Stimulated activated CD4-positive, alpha-beta T cell treated with anti-CD3 and anti-CD28 coated beads, TNF-alpha, amount 100 ng/mL, for 4 hours (primary cell): ENCODE results near the gene CACHD1.

ENCODE experiments used
- DNase-seq, 3 experiments: peaks; one replicate each; pipeline ENCODE4 v3.0.0-alpha.2; 2020; ENCODE audit warnings: low read depth in 3 of 3

Gene CACHD1

GRCh38 chr1:64654519-64655341 is 184.8 kb downstream of the CACHD1 start:
- DNase-seq, result no peak

- no peak for DNase-seq
These were observed 185.9 kb downstream of the CACHD1 start for GRCh38 chr1:64655861-64656260.

GRCh38 chr1:64659478-64660138 is 189.7 kb downstream of the CACHD1 start:
- DNase-seq, result no peak

- no peak for DNase-seq
These were observed 193.7 kb downstream of the CACHD1 start for GRCh38 chr1:64663668-64664067.

GRCh38 chr1:64664299-64664698 is 194.4 kb downstream of the CACHD1 start:
- no peak for DNase-seq

DNA sequence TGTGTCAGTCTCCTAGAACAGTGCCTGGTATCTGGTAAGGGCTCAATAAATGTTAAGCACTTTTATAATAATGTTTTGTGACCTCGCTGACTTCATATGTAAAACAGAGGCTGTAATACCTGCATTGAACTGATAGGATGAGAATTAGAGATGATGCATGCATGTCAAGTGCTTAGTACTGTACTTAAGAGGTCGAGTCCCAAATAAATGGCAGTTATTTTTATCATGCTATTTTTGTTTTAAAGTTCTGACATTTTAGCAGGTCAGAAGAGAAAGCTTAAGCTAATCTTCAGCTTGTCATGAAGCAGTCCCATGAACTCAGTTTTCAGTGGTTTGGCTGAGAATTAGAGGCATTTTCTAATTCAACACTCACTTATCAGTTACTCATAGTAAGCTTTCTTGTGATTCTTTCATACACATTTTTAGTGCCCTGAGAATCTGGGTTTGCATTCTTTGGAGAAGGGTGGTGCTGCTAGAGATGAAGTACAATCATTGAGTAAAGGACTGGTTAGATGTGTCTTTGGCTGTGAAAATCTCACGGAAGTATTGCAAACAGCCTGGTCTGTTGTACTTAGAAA is 199.3 kb downstream of the CACHD1 start:
- DNase-seq, result no peak

DNA sequence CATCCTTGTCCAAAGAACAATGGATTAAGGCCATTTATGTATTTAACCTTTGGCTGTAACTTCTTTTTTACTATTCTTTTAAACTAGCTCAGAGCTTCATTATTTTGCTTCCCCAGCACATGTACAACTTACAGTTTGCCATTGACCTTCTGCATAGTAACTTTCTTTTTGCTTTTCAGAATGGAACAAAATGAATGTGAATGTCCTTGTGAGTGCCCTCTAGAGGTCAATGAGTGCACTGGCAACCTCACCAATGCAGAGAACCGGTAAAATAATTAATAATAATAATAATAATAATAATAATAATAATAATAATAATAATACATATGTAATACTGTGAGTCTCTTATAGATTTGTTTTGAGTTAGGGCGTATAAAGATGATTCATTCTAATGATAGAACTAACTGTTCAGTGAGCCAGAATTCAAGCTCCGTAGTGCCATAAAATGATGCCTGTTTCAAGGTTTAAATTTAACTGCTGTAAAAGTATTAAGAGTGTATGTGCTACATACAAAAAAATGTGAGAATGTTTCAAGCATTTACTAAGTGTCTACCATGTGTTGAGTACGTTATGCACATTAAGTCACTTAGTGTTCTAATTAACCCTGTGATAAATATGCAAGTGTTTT is 205.9 kb downstream of the CACHD1 start:
- no peak for DNase-seq

DNA sequence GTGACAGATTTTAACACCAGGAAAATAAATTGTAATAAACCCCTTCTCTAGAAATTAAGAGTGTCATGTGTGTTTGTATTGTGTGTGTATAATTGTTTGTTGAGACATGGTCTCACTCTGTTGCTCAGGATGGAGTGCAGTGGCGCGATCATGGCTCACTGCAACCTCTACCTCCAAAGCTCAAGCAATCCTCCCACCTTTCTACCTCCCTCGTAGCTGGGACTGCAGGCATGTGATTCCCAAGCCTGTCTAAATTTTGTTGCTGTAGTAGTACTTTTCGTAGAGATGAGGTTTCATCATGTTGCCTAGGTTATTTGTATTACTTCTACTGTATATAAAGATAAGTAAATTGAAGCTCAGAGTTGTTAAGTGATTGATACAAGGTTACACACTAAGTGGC is 206.5 kb downstream of the CACHD1 start:
- no peak for DNase-seq

DNA sequence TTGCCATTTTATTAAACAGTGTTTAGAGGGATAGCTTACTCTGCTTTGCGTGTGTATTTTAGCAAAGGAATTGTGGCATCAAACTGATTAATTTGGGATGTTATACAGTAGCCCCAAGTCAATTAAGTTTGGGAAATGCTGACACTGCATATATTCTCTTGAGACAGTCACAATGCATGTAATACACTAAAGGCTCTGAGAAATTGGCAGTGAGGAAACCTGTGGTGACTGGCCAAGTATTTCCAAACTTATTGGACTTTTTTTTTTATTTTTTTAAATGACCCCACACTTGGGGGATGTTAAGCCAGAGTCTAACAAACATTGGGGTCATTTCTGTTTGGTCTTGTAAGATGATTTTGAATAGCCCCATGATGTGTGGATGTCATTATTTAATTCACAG is 207.6 kb downstream of the CACHD1 start:
- DNase-seq, result no peak

GRCh38 chr1:64678366-64678765 is 208.4 kb downstream of the CACHD1 start:
- DNase-seq, result no peak

GRCh38 chr1:64679177-64679576 is 209.2 kb downstream of the CACHD1 start:
- DNase-seq, result no peak

DNA sequence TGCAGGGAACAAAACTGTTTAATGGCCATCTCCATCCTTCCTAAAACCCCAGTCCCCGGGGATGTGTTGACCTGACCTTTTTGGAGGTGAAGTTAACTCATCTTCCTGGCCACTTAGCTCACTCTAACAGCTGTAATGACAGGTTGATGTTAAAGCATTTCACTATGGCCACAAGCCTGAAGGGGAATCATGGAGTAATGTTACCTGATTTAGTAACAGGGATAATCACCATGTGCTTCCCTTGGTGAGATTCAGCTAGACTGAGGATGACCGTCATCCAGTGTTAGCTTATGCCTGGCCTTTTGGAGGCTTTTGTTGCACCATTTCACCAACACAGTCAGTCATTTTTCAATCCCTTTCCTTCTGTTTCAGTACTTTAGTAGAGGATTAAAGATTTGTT is 210.7 kb downstream of the CACHD1 start:
- DNase-seq, result no peak

- no peak for DNase-seq
These were observed 211.1 kb downstream of the CACHD1 start for GRCh38 chr1:64681043-64681442.

DNA sequence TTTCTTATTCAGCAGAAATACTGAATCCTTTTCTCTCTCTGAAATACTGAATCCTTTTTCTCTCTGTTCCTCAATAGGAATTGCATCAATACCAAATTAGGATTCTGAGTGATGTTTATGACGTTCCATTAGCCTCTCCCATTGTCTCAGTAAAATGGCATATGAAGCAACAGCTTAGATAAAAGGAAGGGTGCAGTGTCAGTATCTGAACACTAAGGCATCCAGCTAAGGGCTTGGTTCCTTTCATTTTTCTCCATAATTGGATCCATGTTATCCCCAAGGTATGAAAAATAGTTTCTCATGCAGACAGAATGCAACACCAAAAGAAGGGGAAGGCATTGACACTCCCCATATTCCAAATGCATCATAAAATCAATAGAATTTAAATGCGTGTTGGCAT is 213.5 kb downstream of the CACHD1 start:
- no peak for DNase-seq

DNA sequence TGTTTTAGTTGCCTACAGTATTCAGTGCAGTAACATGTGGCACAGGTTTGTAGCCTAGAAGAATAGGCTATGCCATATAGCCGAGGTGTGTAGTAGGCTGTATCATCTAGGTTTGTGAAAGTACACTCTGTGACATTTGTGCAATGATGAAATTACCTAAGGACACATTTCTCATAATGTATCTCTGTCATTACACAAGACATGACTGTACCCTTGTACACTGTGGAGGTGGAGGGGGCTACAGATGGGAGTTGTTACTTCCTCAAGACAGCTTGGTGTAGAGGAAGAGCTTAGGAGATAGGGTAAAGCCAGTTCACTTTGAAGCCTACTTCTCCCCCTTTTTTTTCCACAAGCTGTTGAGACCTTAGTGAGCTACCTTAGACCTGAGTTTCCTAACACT is 215.3 kb downstream of the CACHD1 start:
- DNase-seq, result no peak

- no peak for DNase-seq
These were observed 215.9 kb downstream of the CACHD1 start for GRCh38 chr1:64685765-64686341.

DNA sequence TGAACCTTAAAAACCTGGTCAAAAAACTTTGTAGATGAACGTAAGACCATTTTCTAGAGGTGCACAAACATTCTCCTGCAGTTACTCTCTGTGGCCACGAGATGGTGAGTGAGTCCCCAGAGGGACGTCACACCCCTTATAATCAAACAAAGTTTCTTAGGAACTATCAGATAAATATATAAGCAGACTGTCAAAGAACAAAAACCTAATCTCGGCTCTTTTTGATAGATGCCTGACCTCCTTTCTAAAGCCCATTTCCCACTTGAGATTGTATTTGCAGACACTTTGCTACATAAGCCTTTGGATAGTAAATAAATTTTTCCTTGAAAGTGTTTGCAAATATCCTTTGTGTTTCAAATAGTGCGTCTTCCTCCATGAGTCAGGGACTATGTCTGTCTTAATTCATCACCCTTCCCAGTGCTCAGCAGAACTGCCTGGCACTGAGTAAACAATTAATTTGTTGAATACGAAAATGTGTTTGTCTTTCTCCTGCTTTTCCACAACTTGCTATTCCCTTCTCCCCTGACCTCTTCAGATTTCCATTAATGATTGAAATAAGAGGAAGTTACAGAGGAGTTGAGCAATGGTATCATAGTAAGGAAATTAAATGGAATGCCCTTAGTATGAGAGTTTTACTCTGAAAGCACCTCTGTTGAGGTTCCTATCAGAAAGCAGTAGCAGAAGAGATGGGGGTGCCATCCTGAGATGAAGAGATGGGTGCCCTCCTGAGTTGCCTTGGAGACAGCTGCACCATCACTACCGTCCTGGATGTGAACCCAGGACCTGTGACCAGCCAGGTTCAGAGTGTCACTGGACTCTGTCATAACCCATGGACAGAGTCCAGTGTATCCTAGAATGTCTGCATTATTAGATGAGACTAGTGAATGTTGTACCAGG is 217.1 kb downstream of the CACHD1 start:
- peak in 1 of 3 experiments; percentile 2 for DNase-seq

- no peak for DNase-seq
These were observed 217.9 kb downstream of the CACHD1 start for GRCh38 chr1:64687725-64688327.

DNA sequence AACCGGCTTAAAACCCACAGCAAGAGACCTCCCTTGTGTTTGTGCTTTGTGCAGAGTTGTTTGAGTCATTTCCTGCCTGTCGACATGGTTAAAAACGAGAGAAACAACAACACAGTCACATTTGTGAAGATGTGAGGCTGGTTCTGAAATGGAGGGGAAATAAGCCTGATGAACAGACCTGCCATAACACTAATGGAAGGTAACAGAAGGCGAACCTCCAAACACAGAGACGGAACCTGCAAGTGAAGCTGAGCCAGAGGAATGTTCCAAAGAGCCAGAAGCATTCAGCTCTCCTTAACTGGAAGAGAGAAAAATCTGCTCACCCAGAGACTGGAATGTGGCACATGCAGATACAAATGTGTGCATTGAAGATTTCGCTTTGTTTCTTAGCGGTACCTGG is 221.7 kb downstream of the CACHD1 start:
- no peak for DNase-seq

GRCh38 chr1:64692911-64693310 is 223.0 kb downstream of the CACHD1 start:
- DNase-seq, result no peak

DNA sequence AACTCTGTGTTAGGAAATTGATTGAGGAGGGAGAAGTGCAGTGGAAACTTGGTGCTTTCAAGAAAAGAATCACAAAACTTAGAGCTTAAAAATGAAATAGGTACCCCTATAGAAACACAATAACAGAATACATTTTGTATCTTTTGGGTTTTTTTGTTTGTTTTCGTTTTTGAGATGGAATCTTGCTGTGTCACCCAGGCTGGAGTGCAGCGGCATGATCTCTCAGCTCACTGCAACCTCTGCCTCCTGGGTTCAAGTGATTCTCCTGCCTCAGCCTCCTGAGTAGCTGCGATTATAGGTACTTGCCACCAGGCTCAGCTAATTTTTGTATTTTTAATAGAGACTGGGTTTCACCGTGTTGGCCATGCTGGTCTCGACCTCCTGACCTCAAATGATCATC is 223.5 kb downstream of the CACHD1 start:
- DNase-seq, result no peak
